Measurements from ENCODE around the gene ZBTB2.

DNA sequence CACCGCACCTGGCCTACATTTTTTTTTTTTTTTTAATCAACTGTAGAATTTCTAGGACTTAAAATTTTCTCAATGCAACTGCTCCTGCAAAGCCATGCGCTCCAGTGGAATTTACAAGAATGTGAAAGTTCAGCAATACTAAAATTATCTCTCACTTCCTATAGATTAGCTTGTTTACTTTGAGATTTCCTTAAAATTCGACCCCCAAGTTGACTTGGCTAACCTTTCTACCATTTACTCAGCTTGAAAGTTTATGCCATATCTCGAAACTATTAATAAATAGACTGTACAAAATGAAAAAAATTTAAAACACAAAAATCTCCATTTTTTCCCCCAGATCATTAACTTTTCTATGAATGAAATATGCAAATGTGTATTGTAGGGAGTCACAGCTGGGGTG, 64.3 kb downstream of the ZBTB2 start:
- TF ChIP-seq, protein P1, sequence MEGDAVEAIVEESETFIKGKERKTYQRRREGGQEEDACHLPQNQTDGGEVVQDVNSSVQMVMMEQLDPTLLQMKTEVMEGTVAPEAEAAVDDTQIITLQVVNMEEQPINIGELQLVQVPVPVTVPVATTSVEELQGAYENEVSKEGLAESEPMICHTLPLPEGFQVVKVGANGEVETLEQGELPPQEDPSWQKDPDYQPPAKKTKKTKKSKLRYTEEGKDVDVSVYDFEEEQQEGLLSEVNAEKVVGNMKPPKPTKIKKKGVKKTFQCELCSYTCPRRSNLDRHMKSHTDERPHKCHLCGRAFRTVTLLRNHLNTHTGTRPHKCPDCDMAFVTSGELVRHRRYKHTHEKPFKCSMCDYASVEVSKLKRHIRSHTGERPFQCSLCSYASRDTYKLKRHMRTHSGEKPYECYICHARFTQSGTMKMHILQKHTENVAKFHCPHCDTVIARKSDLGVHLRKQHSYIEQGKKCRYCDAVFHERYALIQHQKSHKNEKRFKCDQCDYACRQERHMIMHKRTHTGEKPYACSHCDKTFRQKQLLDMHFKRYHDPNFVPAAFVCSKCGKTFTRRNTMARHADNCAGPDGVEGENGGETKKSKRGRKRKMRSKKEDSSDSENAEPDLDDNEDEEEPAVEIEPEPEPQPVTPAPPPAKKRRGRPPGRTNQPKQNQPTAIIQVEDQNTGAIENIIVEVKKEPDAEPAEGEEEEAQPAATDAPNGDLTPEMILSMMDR (IDR thresholded peaks at IDR 0.05), result no peak
- TF ChIP-seq EZH2phosphoT487 (IDR thresholded peaks at IDR 0.05) (no peak), EZH2 (IDR thresholded peaks at IDR 0.05) (no peak)

Data from neural progenitor cell (in vitro differentiated cells).